GM12878 (cell line): ENCODE results near the gene ITK. TPM values are rescaled to one million over a fixed set of nuclear protein-coding genes. Genes with fewer than 3 reads are reported as not detected.

Experiments
- ATAC-seq: fragments of 200-7000 bp; cut with Tn5 transposase; 3 replicates; pipeline ENCODE4 v1.9.1; 2020; ENCODE audit warnings: mild to moderate bottlenecking, moderate library complexity
- BruUV-seq: library from RNA; stranded (reverse); fragments of 400-500 nt; replicated peaks from 2 replicates; lab custom pipeline; 2021; lab: Mats Ljungman, UMichigan
- CTCF ChIA-PET: fragments of 300-600 bp; sonication (Branson Sonifier 250); formaldehyde crosslinking; extraction: SDS; loops from one replicate; lab custom pipeline; 2021; ENCODE audit warnings: inconsistent platforms; lab: Yijun Ruan, JAX
- POLR2A ChIA-PET: fragments of 350-600 bp; formaldehyde crosslinking; extraction: SDS; loops from one replicate; lab custom pipeline; 2021; ENCODE audit warnings: inconsistent platforms; lab: Charles Lee
- RAD21 ChIA-PET: fragments of 300-600 bp; sonication (Branson Sonifier 250); formaldehyde crosslinking; loops from one replicate; lab custom pipeline; 2023; ENCODE audit warnings: antibody characterized with exemption; ENCODE audit not compliant: unreplicated experiment; lab: Charles Lee
- SMC1A ChIA-PET: fragments of 300-600 bp; sonication (Branson Sonifier 250); formaldehyde crosslinking; loops from one replicate; lab custom pipeline; 2023; ENCODE audit not compliant: unreplicated experiment, uncharacterized antibody; lab: Charles Lee
- DNase-seq: peaks from one replicate; pipeline ENCODE4 v3.0.0-alpha.2; 2011; ENCODE audit warnings: low read depth, low spot score
- FAIRE-seq: peaks from 3 replicates; lab custom pipeline; 2011; peaks lifted over from hg19 to GRCh38; lab: Jason Lieb, UNC
- H2AFZ ChIP-seq: 2 replicates; pipeline ENCODE4 v1.6.0; 2011; ENCODE audit warnings: low read depth, low read length, control low read depth; ENCODE audit not compliant: control insufficient read depth
- H3K27ac ChIP-seq: 2 replicates; pipeline ENCODE4 v1.5.1; 2011; ENCODE audit warnings: control low read depth; ENCODE audit not compliant: control insufficient read depth, insufficient read depth
- H3K27me3 ChIP-seq, 2 experiments: replicated peaks in 1 of 2; 2 replicates each; pipeline versions ENCODE4 v1.6.0 to v1.6.1; 2011; ENCODE audit warnings: low read length in 1 of 2; ENCODE audit not compliant: control insufficient read depth in 2 of 2, insufficient read depth in 2 of 2
- H3K36me3 ChIP-seq, 2 experiments: 2 replicates each; pipeline ENCODE4 v1.5.1; 2011; ENCODE audit warnings: low read length in 1 of 2; ENCODE audit not compliant: control insufficient read depth in 2 of 2, insufficient read depth in 2 of 2
- H3K4me1 ChIP-seq: 2 replicates; pipeline ENCODE4 v1.6.1; 2011; ENCODE audit warnings: mild to moderate bottlenecking, low read length, moderate library complexity, mixed read lengths; ENCODE audit not compliant: control insufficient read depth, insufficient read depth
- H3K4me2 ChIP-seq: 2 replicates; pipeline ENCODE4 v1.6.0; 2011; ENCODE audit warnings: control low read depth; ENCODE audit not compliant: control insufficient read depth, insufficient read depth
- H3K4me3 ChIP-seq: fragments of 200-600 bp; sonication (generic); 2 replicates; pipeline ENCODE4 v1.5.1; 2016
- H3K79me2 ChIP-seq: 2 replicates; pipeline ENCODE4 v1.6.0; 2011; ENCODE audit warnings: low read length; ENCODE audit not compliant: control insufficient read depth, insufficient read depth
- H3K9ac ChIP-seq: 2 replicates; pipeline ENCODE4 v1.8.0; 2011; ENCODE audit warnings: low read length, control low read depth, mixed read lengths; ENCODE audit not compliant: control insufficient read depth, insufficient read depth
- H3K9me3 ChIP-seq: replicated peaks from 3 replicates; pipeline ENCODE4 v1.5.1; 2011; ENCODE audit warnings: mild to moderate bottlenecking, low read length; ENCODE audit not compliant: control insufficient read depth, insufficient read depth
- H4K20me1 ChIP-seq: 2 replicates; pipeline ENCODE4 v1.6.0; 2011; ENCODE audit not compliant: control insufficient read depth, insufficient read depth
- ATF2 ChIP-seq: IDR thresholded peaks from 2 replicates; pipeline ENCODE4 v1.6.1; 2012; ENCODE audit warnings: low read length, inconsistent platforms
- CBFB ChIP-seq: IDR thresholded peaks from 2 replicates; pipeline ENCODE4 v1.6.1; 2016; ENCODE audit warnings: antibody characterized with exemption, low read depth
- CHD2 ChIP-seq: IDR thresholded peaks from 2 replicates; pipeline ENCODE4 v1.6.1; 2011; ENCODE audit warnings: low read depth, low read length, improper control_type of control experiment, borderline replicate concordance
- EED ChIP-seq: sonication (generic); IDR thresholded peaks from 2 replicates; pipeline ENCODE4 v1.6.1; 2016; ENCODE audit warnings: antibody characterized with exemption, low read depth
- GABPA ChIP-seq: IDR thresholded peaks from 2 replicates; pipeline ENCODE4 v1.6.1; 2014; ENCODE audit warnings: antibody characterized with exemption, low read depth, mild to moderate bottlenecking, inconsistent platforms
- GATAD2B ChIP-seq: fragments of 450-650 bp; conservative IDR thresholded peaks from 2 replicates; pipeline ENCODE4 v1.6.1; 2017; ENCODE audit warnings: low read depth, mild to moderate bottlenecking, moderate library complexity
- HDAC2 ChIP-seq: fragments of 200-600 bp; sonication (generic); IDR thresholded peaks from 2 replicates; pipeline ENCODE4 v1.6.1; 2017
- HDGF ChIP-seq: fragments of 450-650 bp; IDR thresholded peaks from 2 replicates; pipeline ENCODE4 v1.6.1; 2016; ENCODE audit warnings: antibody characterized with exemption
- MEF2B ChIP-seq: fragments of 450-650 bp; IDR thresholded peaks from 2 replicates; pipeline ENCODE4 v1.6.1; 2018; ENCODE audit warnings: mild to moderate bottlenecking, moderate library complexity; ENCODE audit not compliant: partially characterized antibody, poor library complexity, severe bottlenecking
- MXI1 ChIP-seq: fragments of 150-350 bp; IDR thresholded peaks from 2 replicates; pipeline ENCODE4 v1.6.1; 2011; ENCODE audit warnings: low read depth, mild to moderate bottlenecking, inconsistent platforms, low read length, improper control_type of control experiment
- PAX5 ChIP-seq: IDR thresholded peaks from 2 replicates; pipeline ENCODE4 v1.6.1; 2011; ENCODE audit warnings: low read depth, low read length, borderline replicate concordance
- RAD21 ChIP-seq: IDR thresholded peaks from 2 replicates; pipeline ENCODE4 v1.6.1; 2011; ENCODE audit warnings: mild to moderate bottlenecking, low read depth, low read length, moderate library complexity; ENCODE audit not compliant: insufficient read depth
- RELA ChIP-seq: fragments of 450-650 bp; IDR thresholded peaks from 2 replicates; pipeline ENCODE4 v1.8.0; 2014; ENCODE audit warnings: borderline replicate concordance; ENCODE audit not compliant: partially characterized antibody
- SIX5 ChIP-seq: IDR thresholded peaks from 2 replicates; pipeline ENCODE4 v1.6.1; 2011; ENCODE audit warnings: mild to moderate bottlenecking, low read depth, low read length, moderate library complexity; ENCODE audit not compliant: severe bottlenecking
- USF1 ChIP-seq: IDR thresholded peaks from 2 replicates; pipeline ENCODE4 v1.6.1; 2011; ENCODE audit warnings: borderline replicate concordance, low read depth, mild to moderate bottlenecking, moderate library complexity, mixed read lengths, low read length; ENCODE audit not compliant: insufficient read depth; ENCODE audit errors: extremely low read length
- ZZZ3 ChIP-seq: IDR thresholded peaks from 2 replicates; pipeline ENCODE4 v1.6.1; 2011; ENCODE audit warnings: low read depth; ENCODE audit not compliant: control insufficient read depth, insufficient read length
- WGBS: methylation state at CpG from one replicate; pipeline ENCODE4 v1.1.6; 2016; ENCODE audit warnings: low lambda C conversion rate; ENCODE audit not compliant: insufficient replicate concordance, insufficient coverage; ENCODE audit errors: missing lambda C conversion rate; 5-methylcytosine and 5-hydroxymethylcytosine counted together
- in situ Hi-C: fragments of 300-500 bp; cut with MboI; formaldehyde crosslinking; loops from 9 replicates; pipeline ENCODE4 v1.14.3; 2018; ENCODE audit warnings: mixed read lengths
- intact Hi-C: fragments of 100-400 bp; cut with micrococcal nuclease; formaldehyde crosslinking; loops from one replicate; pipeline ENCODE4 v1.14.2; 2022; ENCODE audit not compliant: unreplicated experiment
- polyA plus RNA-seq, 11 experiments: library from polyadenylated mRNA; depleted of rRNA in 4 of 11; unstranded in 6 of 11; stranded (reverse) in 5 of 11; fragments of >200 nt; fragmentation: Nextera tagmentation in 4 of 11; fragmentation: Illumina TruSeq in 1 of 11; extraction: Ambion mirVana in 4 of 11; extraction: Trizol in 1 of 11; gene quantifications; 1 replicate in 1 of 11; 2 replicates in 10 of 11; pipeline versions ENCODE4 v1.2.1 to v1.2.3, GENCODE V29; 2011 to 2016; ENCODE audit warnings: inconsistent platforms in 2 of 11, missing spikeins in 2 of 11, low read depth in 1 of 11
- total RNA-seq, 4 experiments: library from RNA; depleted of rRNA in 3 of 4; stranded (reverse); fragments of >200 nt in 3 of 4; fragmentation: Illumina TruSeq in 1 of 4; extraction: Trizol in 1 of 4; gene quantifications; 2 replicates each; pipeline versions ENCODE4 v1.2.1 to v1.2.3, GENCODE V29; 2013 to 2021

ITK gene
- total and polyA plus RNA-seq, 10 of the 15 experiments (the other 5 are each of a cell fraction or from before 2014, with no cell fraction given): 0.05 to 2.4 (median 0.76) TPM

GRCh38 chr5:157252711-157253465 is 72.2 kb downstream of the ITK start:
- Histone ChIP-seq H3K36me3 (no peaks in the 10 kb centered on the region), H3K9ac (0 out of 2 replicates have a peak overlapping the region, but pooled peaks have one; percentile 9), H3K4me3 (peak overlapping the region; percentile 4; the same call in 1 of the 2 replicates), H3K79me2 (no peaks in the 10 kb centered on the region), H3K27ac (peak overlapping the region; percentile 45), H3K4me2 (peak overlapping the region; percentile 64), H3K27me3 (no peaks in the 10 kb centered on the region), H3K9me3 (no peaks in the 10 kb centered on the region), H3K4me1 (peaks cover 15% of the 10 kb centered on the region), H4K20me1 (no peaks in the 10 kb centered on the region), H2AFZ (peak overlapping the region; percentile 35)
- SMC1A ChIA-PET: interaction anchor here (0.6 to 10.7 kb wide), 54 partner anchors 10 to 494 kb away, joined by 3 to 138 read pairs (median 7); partner anchors contain the start of genes GARIN3, ITK and MED7
- WGBS: 2% methylated on average over 4 of the region's 4 CpGs
- peak; percentile 79 for DNase-seq
- ATAC-seq: peak; percentile 94
- no peak for FAIRE-seq
- POLR2A ChIA-PET: interaction anchor here (0.5 to 3.2 kb wide), 15 partner anchors 10 to 523 kb away, joined by 3 to 12 read pairs (median 4); partner anchors contain the start of gene CYFIP2
- no TSS peak for BruUV-seq
- intact Hi-C loops: loop anchor here (1.0 to 10.0 kb wide), 7 partner anchors 32 to 492 kb away; partner anchors contain the start of genes LSM11 and NIPAL4
- in situ Hi-C loops: loop anchor here (5.0 kb wide), 2 partner anchors 59 to 106 kb away; no protein-coding TSS in a partner anchor
- RAD21 ChIA-PET: interaction anchor here (0.5 to 8.5 kb wide), 44 partner anchors 12 to 491 kb away, joined by 3 to 159 read pairs (median 5); partner anchors contain the start of genes CYFIP2, LSM11 and MED7
- CTCF ChIA-PET: interaction anchor here (0.6 to 11.2 kb wide), 53 partner anchors 8 to 491 kb away, joined by 3 to 244 read pairs (median 10); partner anchors contain the start of genes GARIN3, LSM11 and MED7
- TF ChIP-seq MEF2B (peak; percentile 23), GATAD2B (0 out of 2 replicates have a peak, but pooled peaks have one; percentile 22), RELA (no peak), RAD21 (0 out of 2 replicates have a peak, but pooled peaks have one; percentile 10), HDAC2 (no peak), MXI1 (peak; percentile 56; the same call in 1 of the 2 replicates), SIX5 (no peak), PAX5 (no peak), EED (peak; percentile 79), ATF2 (no peak), GABPA (no peak), HDGF (no peak), CHD2 (0 out of 2 replicates have a peak, but pooled peaks have one; percentile 8), USF1 (peak; percentile 24), CBFB (peak; percentile 53; the same call in 1 of the 2 replicates), ZZZ3 (no peak)
